ENCODE measurements around the gene AHCYL2.

DNA sequence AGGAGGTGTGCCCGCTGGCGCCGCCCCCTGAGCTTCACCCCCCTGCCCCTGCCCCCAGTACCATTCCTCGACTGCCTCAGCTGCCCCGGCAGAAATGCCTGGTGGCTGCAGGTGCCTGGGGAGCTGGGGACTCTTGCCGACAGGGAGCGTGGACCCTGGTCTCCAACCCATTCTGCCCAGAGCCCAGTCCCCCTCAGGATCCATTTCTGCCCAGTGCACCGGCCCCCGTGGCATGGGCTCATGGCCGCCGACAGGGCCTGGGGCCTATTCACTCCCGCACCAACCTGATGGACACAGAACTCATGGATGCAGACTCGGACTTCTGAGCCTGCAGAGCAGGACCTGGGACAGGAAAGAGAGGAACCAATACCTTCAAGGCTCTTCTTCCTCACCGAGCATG lies 12.7 kb upstream of the AHCYL2 start:
- TF ChIP-seq, protein P1, sequence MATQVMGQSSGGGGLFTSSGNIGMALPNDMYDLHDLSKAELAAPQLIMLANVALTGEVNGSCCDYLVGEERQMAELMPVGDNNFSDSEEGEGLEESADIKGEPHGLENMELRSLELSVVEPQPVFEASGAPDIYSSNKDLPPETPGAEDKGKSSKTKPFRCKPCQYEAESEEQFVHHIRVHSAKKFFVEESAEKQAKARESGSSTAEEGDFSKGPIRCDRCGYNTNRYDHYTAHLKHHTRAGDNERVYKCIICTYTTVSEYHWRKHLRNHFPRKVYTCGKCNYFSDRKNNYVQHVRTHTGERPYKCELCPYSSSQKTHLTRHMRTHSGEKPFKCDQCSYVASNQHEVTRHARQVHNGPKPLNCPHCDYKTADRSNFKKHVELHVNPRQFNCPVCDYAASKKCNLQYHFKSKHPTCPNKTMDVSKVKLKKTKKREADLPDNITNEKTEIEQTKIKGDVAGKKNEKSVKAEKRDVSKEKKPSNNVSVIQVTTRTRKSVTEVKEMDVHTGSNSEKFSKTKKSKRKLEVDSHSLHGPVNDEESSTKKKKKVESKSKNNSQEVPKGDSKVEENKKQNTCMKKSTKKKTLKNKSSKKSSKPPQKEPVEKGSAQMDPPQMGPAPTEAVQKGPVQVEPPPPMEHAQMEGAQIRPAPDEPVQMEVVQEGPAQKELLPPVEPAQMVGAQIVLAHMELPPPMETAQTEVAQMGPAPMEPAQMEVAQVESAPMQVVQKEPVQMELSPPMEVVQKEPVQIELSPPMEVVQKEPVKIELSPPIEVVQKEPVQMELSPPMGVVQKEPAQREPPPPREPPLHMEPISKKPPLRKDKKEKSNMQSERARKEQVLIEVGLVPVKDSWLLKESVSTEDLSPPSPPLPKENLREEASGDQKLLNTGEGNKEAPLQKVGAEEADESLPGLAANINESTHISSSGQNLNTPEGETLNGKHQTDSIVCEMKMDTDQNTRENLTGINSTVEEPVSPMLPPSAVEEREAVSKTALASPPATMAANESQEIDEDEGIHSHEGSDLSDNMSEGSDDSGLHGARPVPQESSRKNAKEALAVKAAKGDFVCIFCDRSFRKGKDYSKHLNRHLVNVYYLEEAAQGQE (IDR thresholded peaks at IDR 0.05; ENCODE audit: insufficient read depth in 1 of 2, low read depth in 2 of 2, low read length in 2 of 2): no peak
- TF ChIP-seq SIN3A (IDR thresholded peaks at IDR 0.05; ENCODE audit: borderline replicate concordance, insufficient read depth, low read length): no peak

Data from PFSK-1 (cell line).